Thyroid gland (tissue), 4 donors: ENCODE results near the gene FXYD3. TPM values are rescaled to one million over a fixed set of nuclear protein-coding genes. Genes with fewer than 3 reads are reported as not detected.

Experiments
- DNase-seq, 2 donors: peaks; one replicate each; pipeline ENCODE4 v3.0.0-alpha.2; 2019
- H3K27ac ChIP-seq, 3 donors: fragments of 200-600 bp; sonication (generic); 1 replicate in 2 of 3; 2 replicates in 1 of 3; pipeline ENCODE4 v1.5.1; 2016 to 2019; ENCODE audit warnings: mild to moderate bottlenecking in 1 of 3, moderate library complexity in 1 of 3
- H3K27me3 ChIP-seq: fragments of 200-600 bp; sonication (generic); one replicate; pipeline ENCODE4 v1.5.1; 2019
- H3K36me3 ChIP-seq, 2 donors: fragments of 200-600 bp; sonication (generic); one replicate each; pipeline ENCODE4 v1.5.1; 2016 to 2019
- H3K4me1 ChIP-seq, 2 donors: fragments of 200-600 bp; sonication (generic); one replicate each; pipeline ENCODE4 v1.5.1; 2017 to 2019
- H3K4me3 ChIP-seq, 3 donors: fragments of 200-600 bp; sonication (generic); replicated peaks in 1 of 3; 1 replicate in 2 of 3; 2 replicates in 1 of 3; pipeline ENCODE4 v1.5.1; 2016; ENCODE audit warnings: mild to moderate bottlenecking in 1 of 3
- H3K9me3 ChIP-seq: fragments of 200-600 bp; sonication (generic); one replicate; pipeline ENCODE4 v1.5.1; 2017
- POLR2A ChIP-seq, 2 donors: fragments of 450-650 bp; IDR thresholded peaks; one replicate each; pipeline ENCODE4 v1.6.1; 2017; ENCODE audit warnings: antibody characterized with exemption in 2 of 2, mild to moderate bottlenecking in 2 of 2, moderate library complexity in 1 of 2
- WGBS, 2 donors: methylation state at CpG; one replicate each; pipeline ENCODE4 v1.1.5; 2017; 5-methylcytosine and 5-hydroxymethylcytosine counted together
- intact Hi-C: fragments of 100-400 bp; cut with DNase I; formaldehyde crosslinking; loops from one replicate; pipeline ENCODE4 v1.15.1; 2023
- total RNA-seq, 4 donors: library from RNA; depleted of rRNA; stranded (reverse); fragments of >200 nt; gene quantifications; one replicate each; pipeline ENCODE4 v1.2.3, GENCODE V29; 2016
- TF ChIP-seq, protein P1 (sequence below), 6 experiments: fragments of 200-600 bp in 3 of 6; fragments of 450-650 bp in 3 of 6; sonication (generic) in 3 of 6; IDR thresholded peaks; one replicate each; pipeline ENCODE4 v1.5.1; 2016 to 2019; ENCODE audit warnings: antibody characterized with exemption in 6 of 6, mild to moderate bottlenecking in 2 of 6, inconsistent platforms in 1 of 6, moderate library complexity in 1 of 6

FXYD3 gene
- total RNA-seq, 4 donors from 2014 or later = 1.1 TPM; not detected in 3

- no peak for DNase-seq
Observed at GRCh38 chr19:35167251-35168119, 51.9 kb downstream of the FXYD3 start.

GRCh38 chr19:35168196-35168595 lies 52.6 kb downstream of the FXYD3 start:
- Histone ChIP-seq H3K4me1 (no peaks in the 10 kb centered on the region), H3K27ac (no peak overlapping the region), H3K27me3 (no peaks in the 10 kb centered on the region), H3K4me3 (no peak overlapping the region), H3K36me3 (peaks cover 4 to 6% of the 10 kb centered on the region in 2 donors), H3K9me3 (no peaks in the 10 kb centered on the region)
- WGBS, 2 donors = 75 to 87% methylated on average over 3 of the region's 3 CpGs
- TF ChIP-seq, protein P1, sequence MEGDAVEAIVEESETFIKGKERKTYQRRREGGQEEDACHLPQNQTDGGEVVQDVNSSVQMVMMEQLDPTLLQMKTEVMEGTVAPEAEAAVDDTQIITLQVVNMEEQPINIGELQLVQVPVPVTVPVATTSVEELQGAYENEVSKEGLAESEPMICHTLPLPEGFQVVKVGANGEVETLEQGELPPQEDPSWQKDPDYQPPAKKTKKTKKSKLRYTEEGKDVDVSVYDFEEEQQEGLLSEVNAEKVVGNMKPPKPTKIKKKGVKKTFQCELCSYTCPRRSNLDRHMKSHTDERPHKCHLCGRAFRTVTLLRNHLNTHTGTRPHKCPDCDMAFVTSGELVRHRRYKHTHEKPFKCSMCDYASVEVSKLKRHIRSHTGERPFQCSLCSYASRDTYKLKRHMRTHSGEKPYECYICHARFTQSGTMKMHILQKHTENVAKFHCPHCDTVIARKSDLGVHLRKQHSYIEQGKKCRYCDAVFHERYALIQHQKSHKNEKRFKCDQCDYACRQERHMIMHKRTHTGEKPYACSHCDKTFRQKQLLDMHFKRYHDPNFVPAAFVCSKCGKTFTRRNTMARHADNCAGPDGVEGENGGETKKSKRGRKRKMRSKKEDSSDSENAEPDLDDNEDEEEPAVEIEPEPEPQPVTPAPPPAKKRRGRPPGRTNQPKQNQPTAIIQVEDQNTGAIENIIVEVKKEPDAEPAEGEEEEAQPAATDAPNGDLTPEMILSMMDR (IDR thresholded peaks at IDR 0.05) = no peak
- TF ChIP-seq POLR2A (IDR thresholded peaks at IDR 0.05) = no peak
- intact Hi-C loops = no loop called here
- DNase-seq = no peak

More at GRCh38 chr19:35167251-35168119, 51.9 kb downstream of the FXYD3 start:
- H3K27me3 ChIP-seq = no peaks in the 10 kb centered on the region
- intact Hi-C loops = no loop called here
- no peak overlapping the region for H3K4me3 ChIP-seq
- no peaks in the 10 kb centered on the region for H3K9me3 ChIP-seq
- WGBS, 2 donors = 80 to 88% methylated on average over 5 of the region's 5 CpGs
- no peaks in the 10 kb centered on the region for H3K4me1 ChIP-seq
- TF ChIP-seq, protein P1 (IDR thresholded peaks at IDR 0.05) = no peak
- no peak for TF ChIP-seq POLR2A (IDR thresholded peaks at IDR 0.05)
- peaks cover 4 to 6% of the 10 kb centered on the region in 2 donors for H3K36me3 ChIP-seq
- H3K27ac ChIP-seq = no peak overlapping the region

DNA sequence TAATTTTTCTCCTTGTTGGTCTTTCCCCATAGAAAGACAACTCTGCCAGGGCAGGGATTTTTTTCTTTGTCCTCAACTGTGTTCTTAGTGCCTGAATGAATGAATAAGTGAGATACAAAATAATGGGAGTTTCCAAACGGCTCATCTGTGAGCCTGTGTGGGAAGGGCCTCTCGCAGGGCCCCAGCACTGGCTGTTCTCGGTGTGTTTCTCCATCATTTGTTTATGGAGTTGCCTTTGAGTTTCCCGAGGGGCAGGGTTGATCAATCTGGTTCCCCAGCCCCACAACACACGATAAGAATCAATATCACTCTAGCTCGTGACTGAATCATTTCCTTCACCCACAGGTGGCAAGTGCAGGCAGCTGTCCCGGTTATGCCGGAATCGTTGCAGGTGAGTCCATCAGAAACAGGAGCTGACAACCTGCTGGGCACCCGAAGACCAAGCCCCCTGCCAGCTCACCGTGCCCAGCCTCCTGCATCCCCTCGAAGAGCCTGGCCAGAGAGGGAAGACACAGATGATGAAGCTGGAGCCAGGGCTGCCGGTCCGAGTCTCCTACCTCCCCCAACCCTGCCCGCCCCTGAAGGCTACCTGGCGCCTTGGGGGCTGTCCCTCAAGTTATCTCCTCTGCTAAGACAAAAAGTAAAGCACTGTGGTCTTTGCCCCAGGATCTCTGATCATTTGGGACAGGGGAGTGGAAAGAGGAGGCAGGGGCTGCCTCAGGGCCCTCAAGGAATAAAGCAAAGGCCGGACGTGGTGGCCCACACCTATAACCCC lies 53.8 kb downstream of the FXYD3 start:
- Histone ChIP-seq H3K27ac (no peak overlapping the region), H3K4me3 (no peak overlapping the region), H3K9me3 (no peaks in the 10 kb centered on the region), H3K27me3 (no peaks in the 10 kb centered on the region), H3K36me3 (peaks cover 0 to 6% of the 10 kb centered on the region in 2 donors), H3K4me1 (no peaks in the 10 kb centered on the region)
- intact Hi-C loops = no loop called here
- WGBS, 2 donors = 80 to 86% methylated on average over 15 to 18 of the region's 18 CpGs
- TF ChIP-seq, protein P1 (IDR thresholded peaks at IDR 0.05) = no peak
- TF ChIP-seq POLR2A (IDR thresholded peaks at IDR 0.05) = no peak
- DNase-seq = no peak

DNA sequence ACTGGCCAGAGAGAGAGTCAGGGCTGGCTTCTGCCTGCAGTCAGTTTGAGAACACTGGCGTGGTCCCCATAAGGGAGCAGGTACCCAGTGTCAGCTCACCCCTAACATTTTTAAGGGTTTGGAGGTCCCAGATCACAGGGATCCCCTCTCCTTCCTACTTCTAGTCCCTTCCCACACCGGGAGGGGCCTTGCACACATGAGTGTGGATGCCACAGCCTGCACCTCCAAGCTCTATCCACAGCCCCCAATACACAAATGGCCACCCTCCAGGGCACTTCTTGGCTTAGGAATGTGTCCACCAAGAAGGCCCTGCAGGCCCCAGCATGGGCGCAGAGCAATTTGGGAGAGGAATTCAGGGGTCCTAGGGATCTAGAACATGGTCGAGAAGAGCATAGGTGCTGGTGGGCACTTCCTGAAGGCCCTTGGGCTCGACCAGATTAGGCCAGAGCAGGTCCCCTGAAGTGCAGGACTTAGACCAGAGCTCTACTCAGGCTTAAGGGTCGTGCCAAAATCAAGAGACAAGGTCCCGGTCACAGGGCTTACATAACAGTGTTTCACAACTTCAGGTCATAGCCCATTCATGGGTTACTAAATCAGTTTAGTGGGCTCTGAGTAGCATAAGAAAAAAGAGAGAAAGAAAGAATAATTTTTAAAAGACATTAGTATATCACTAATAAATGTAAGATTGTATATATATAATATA lies 54.9 kb downstream of the FXYD3 start:
- no peak for DNase-seq
- no peaks in the 10 kb centered on the region for H3K4me1 ChIP-seq
- no peak for TF ChIP-seq POLR2A (IDR thresholded peaks at IDR 0.05)
- TF ChIP-seq, protein P1 (IDR thresholded peaks at IDR 0.05) = no peak
- no peak overlapping the region for H3K27ac ChIP-seq
- H3K9me3 ChIP-seq = no peaks in the 10 kb centered on the region
- intact Hi-C loops = no loop called here
- WGBS, 2 donors = 74 to 79% methylated on average over 6 of the region's 7 CpGs
- H3K27me3 ChIP-seq = no peaks in the 10 kb centered on the region
- peaks cover 0 to 6% of the 10 kb centered on the region in 2 donors for H3K36me3 ChIP-seq
- no peak overlapping the region for H3K4me3 ChIP-seq
